OCI-M2 (cell line): Measurements from ENCODE around the gene TRIM47.

ENCODE experiments used
- DNase-seq: peaks from one replicate; lab custom pipeline; 2025; ENCODE audit not compliant: unreplicated experiment; lab: John Stamatoyannopoulos, UW

TRIM47 gene, protein sequence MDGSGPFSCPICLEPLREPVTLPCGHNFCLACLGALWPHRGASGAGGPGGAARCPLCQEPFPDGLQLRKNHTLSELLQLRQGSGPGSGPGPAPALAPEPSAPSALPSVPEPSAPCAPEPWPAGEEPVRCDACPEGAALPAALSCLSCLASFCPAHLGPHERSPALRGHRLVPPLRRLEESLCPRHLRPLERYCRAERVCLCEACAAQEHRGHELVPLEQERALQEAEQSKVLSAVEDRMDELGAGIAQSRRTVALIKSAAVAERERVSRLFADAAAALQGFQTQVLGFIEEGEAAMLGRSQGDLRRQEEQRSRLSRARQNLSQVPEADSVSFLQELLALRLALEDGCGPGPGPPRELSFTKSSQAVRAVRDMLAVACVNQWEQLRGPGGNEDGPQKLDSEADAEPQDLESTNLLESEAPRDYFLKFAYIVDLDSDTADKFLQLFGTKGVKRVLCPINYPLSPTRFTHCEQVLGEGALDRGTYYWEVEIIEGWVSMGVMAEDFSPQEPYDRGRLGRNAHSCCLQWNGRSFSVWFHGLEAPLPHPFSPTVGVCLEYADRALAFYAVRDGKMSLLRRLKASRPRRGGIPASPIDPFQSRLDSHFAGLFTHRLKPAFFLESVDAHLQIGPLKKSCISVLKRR

DNA sequence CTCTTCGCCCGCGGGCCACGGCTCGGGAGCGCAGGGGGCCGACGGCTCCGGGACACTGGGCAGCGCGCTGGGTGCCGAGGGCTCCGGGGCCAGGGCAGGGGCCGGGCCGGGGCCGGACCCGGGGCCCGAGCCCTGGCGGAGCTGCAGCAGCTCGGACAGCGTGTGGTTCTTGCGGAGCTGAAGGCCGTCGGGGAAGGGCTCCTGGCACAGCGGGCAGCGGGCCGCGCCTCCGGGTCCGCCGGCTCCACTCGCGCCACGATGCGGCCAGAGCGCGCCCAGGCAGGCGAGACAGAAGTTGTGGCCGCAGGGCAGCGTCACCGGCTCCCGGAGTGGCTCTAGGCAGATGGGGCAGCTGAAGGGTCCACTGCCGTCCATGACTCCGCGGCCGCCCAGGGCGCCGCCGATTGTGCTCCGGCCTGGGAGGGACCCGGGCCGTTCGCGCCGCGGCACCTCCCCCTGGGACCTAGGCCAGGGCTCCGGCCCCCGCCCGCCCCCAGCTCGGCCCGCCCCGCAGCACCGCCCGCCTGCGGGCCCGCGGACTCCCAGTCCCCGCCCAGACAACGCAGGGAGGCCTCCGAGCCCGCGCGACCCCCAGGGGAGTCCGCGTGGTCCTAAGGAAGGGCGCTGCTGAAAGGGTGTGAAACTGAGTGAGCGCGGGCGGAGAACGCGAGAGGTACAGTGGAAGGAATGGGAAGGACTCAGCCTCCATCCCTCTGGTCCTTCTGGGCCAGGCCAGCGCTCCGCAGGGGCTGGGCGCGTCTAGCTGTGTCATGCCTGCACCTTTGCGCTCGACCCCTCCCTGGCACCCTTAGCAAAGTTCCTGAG is at the start of gene TRIM47:
Gene TRIM47, minus strand, starts transcription at position 408 of the 825 bp plus-strand sequence. Its CDS starts 33 bp downstream, at position 375.
- DNase-seq = no peak

GRCh38 chr17:75927286-75927922 is 49.0 kb upstream of the TRIM47 start:
- DNase-seq = no peak

GRCh38 chr17:75926456-75926855 is 48.1 kb upstream of the TRIM47 start:
- DNase-seq = no peak

DNA sequence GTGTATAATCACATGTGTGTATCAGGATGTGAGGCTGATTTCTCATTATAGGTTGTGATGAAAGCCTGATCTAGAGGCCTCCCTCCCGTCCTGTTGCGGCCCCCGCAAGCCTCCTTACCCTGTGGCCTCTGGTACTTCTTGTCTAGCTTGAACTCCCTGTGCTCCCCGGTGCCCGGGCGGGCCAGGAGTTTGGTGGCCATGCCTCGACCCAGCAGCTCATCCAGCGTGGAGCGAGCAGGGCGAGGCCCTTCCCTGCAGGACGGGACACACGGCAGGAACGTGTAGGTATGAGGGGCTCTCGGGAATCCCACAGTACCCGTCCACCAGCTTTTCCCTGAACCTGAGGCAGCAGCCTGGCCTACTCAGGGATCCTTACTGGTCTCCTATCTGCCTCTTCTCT is 47.5 kb upstream of the TRIM47 start:
- DNase-seq = no peak

GRCh38 chr17:75925103-75925502 is 46.7 kb upstream of the TRIM47 start:
- no peak for DNase-seq

DNA sequence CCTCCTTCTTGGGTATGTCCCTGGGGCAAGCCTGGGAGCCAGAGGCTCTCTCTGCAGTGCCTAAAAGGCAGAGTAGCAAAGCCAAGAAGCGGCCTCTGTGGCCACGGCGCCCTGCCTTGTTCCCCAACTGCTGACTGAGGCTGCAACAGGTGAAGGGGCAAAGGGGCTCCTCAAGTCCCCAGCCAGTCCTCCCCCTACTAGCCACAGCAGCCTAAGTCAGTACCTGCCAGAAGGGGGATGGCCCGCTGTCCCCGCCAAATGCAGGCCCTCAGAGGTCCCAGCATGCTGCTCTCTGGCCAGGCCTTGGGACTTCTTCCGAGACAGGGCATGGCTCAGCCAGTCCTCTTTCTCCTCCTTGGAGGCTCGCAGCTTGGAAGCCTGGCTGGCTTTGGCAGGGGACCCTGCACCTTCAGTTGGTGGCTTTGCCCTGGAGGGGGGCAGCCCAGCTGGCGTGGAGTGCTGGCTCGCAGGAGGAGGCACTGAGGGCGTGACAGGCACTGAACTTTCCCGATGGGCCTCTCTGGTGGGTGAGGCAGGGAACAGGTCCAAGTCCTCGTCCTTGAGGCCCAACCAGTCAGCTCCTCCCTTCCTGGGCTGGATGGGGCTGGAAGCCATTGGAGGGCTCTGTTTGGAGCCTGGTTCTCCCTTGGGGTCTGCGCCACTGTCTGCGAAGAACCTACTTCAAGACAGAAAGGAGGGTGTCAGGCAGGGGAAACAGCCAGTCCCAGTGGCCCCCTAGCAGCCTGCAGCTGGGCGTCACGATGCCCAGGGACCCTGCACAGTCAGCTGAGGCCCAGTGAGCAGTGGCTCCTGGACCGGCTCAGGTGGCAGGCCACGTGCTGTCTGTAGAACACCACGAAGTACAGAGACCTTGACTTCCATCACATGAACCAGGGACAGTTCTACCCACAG is 44.8 kb upstream of the TRIM47 start:
- DNase-seq = no peak

DNA sequence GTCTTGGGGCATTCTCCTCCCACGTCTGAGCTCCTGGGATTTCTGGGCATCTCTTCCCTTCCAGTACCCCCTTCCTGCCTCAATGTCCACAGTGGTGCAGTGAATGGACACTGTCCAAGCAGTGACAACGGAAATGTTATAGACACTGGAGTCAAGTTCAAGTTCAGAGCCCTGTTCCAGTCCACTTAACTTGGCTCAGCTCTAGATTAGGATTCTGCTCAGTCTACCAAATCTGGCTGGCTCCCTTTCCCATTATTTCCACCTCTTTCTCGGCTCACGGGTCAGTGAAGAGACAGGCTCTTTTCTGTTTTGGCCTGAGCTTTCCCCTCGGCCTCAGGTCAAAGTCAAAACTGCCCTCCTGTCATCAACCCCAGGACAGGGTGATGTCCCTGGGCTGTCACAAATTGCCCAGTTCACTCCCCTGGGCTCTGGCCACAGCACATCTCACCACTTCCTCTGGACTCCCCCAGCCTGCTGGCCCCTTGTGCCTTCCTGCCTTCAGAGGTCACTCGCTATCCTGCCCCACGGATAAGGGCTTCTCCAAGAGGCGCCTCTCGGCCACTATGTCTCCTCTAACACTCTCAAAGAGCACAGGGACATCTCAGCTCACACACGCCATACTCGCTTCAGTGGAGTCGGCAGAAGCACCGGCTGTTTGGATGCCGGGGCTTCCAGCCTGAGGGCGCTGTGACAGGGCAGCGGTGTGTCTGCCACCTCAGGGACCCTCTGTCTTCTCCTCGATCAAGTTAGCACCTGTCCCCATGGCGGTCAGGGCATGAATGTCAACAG is 44.0 kb upstream of the TRIM47 start:
- DNase-seq = no peak

- no peak for DNase-seq
These were observed 43.2 kb upstream of the TRIM47 start for GRCh38 chr17:75921596-75921995.

GRCh38 chr17:75920045-75920560 is 41.7 kb upstream of the TRIM47 start:
- DNase-seq = no peak

DNA sequence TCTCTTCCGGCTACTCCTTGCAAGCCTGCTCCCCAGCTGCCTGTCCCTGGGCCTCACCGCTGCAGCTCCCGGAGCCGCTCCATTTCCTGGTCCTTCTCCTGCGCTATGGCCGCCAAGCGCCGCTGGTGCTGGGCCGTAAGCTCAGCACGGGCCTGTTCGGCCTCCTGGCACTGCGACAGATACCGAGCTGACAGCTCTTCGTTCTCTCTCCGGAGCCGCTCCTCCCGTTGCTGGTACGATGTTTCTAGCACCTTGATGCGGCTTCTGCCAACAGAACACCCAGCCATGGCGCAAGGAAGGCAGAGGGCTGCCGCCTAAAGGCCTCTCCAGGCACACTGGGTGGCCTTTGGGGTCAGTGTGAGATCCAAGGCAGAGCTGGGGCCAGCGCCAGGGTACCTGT is 41.2 kb upstream of the TRIM47 start:
- DNase-seq = no peak

- no peak for DNase-seq
These were observed 39.6 kb upstream of the TRIM47 start for GRCh38 chr17:75917917-75918445.

- no peak for DNase-seq
These were observed 38.9 kb upstream of the TRIM47 start for GRCh38 chr17:75917141-75917916.

DNA sequence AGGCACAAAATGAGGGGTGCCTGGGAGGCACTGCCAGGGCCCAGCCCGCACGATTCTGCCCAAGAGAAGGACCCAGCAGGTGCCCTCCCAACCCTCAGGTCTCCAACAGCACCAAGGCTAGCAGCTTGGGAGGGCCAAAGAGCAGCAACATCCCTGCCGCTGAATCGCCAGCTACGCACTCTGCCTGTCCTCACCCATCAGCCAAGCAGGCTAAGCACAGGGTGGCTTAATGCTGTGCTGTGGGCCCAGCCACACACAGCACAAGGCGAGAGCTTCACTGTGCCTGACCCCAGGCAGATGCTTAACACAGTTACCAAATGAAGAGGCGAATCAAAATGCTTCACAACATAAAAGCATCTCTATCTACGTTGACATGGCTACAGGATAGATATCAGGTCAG is 36.9 kb upstream of the TRIM47 start:
- no peak for DNase-seq

DNA sequence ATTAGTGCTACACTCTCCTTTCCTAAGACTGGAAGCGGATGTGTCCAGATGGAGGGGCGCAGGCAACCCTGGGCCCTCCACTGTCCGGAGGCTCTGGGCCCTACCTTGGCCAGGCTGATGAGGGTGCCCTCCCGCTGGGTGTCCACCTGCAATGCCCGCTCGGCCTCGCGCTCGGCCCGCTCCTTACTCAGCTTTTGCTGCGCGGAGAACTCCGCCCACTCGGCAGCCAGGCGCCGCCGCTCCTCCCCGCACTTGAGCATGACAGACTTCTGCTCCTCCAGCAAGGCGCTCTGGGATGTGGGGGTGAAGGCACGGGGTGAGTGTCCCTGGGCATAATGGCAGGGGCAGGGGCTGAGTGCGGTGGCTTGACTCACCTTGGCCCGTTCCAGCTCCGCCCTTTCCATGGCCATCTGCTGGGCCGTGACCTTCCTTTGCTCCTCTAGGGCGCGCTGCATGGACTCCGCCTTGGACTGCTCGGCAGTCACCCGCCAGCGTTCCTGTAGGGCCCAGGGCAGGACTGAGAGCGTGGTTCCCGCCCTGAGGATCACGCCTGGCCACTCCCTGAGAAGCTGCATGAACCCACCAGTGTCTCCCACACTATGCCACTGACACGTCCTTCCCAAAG is 36.4 kb upstream of the TRIM47 start:
- no peak for DNase-seq

DNA sequence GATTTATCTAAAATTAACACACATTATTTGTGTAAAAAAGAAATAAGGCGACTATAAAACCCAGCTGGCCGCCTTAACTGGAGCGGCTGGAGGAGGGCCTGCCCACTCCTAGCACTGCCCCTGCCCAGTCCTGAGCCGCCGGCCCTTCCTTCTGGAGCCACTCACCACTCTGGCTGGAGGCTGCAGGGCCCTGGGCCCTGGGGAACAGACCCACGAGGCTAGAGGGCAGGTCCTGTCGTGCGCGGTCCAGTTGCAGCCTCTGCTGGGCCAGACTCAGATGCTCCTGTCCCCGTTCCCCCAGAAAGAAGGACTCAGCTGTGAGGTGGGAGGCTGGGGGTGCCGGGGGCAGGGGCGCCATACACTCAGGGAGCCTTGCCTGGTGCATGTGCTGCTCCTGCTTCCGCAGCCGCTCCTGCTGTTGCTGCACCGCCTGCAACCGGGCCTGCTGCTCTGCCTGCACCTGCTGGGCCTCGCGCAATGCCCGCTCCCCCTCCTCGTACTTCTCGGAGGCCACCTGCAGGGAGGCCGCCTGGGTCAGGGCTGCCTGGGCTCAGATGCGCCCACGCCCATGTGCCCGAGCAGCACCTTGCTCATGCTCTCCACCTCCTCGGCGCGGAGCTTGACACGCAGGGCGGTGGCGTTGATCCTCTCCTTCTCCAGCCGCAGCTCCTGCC is 35.3 kb upstream of the TRIM47 start:
- DNase-seq = no peak

GRCh38 chr17:75910699-75911098 is 32.3 kb upstream of the TRIM47 start:
- no peak for DNase-seq

DNA sequence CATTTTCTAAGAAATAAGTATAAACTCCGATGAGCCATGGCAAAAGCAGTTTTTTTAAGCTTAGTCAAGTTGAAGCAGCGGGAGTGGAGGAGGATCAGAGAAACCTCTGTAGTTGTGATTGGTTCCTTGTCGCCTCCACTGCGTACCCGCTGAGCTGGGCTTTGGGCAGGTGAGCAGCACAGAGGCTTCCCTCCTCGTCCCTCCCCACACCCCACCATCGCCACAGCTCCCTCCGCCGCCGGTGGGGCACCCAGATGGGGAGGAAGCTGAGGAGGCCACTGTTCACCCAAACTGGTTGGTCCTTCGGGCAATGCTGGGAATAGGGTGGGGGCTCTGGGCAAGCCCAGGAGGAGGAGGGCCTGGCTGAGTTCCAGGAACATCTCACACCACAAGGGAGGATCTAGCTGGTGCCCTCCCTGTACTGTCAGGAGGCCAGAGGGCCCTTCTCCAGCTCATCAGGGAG is 31.5 kb upstream of the TRIM47 start:
- DNase-seq = no peak
